ENCODE measurements around the gene TEX264.

Gene TEX264

DNA sequence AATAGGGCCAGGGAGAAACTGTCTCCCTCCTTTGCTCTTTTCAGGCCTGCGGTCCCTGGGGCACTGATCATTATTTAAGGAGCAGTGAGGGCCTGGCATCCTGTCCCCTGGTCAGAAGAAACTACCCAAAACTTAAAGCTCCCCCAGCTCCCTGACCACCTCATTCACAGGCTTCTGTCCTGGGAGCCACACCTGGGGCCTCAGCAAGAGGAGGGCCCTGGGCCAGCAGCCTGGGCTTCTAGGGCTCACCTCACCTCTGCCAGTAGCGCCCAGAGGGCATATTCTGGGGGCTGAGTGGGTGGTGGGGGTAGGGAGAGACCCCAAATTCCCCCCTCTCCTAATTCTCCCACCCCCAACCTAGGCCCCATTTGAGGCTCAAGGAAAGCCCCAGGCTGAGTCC is 31.1 kb downstream of the TEX264 start:
- no peak for DNase-seq

DNA sequence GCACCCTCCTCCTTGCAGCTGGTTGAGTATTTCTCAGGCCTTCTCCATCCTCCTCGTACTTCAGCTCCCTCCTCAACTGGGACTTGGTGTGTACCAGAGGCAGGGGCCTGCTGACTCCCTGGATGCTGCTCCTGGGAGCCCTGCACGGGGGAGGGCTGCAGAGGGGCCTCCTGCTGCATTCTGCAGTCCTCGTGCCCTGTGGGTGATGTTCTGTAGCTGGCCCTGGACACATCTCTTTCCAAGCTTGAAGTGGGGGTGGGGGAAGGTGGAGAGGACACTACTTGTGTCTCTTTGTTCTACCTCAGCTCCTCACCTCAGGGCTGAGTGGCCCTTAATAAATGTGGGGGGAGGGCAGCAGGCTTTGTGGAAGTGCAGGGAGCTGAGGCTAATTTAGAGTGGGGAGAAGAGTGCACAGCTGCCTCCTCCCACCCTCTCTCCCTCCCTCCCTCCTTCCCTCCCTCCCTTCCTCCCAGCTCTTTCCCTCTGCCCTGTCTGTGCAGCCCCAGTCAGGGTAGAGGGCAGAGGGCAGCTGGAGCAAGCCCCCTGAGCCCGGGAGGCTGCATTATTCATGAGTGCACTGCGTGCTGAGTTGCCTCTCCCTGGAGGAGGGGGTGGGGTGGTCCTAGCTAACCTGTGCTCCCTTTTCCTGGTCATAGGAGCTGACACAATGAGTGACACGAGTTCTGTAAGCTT is 32.2 kb downstream of the TEX264 start:
- DNase-seq = no peak

DNA sequence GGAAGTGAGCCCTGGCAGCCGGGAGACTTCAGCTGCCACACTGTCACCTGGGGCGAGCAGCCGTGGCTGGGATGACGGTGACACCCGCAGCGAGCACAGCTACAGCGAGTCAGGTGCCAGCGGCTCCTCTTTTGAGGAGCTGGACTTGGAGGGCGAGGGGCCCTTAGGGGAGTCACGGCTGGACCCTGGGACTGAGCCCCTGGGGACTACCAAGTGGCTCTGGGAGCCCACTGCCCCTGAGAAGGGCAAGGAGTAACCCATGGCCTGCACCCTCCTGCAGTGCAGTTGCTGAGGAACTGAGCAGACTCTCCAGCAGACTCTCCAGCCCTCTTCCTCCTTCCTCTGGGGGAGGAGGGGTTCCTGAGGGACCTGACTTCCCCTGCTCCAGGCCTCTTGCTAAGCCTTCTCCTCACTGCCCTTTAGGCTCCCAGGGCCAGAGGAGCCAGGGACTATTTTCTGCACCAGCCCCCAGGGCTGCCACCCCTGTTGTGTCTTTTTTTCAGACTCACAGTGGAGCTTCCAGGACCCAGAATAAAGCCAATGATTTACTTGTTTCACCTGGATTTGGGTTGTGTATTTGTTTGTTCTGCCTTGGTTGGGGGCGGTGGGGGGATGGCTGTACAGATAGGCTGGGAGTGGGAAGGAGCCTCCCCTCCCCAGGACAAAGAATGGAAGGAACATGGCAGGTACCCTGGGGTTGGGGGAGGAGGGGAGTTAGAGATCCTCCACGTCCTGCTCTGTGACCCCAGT is 32.9 kb downstream of the TEX264 start:
- DNase-seq = no peak

DNA sequence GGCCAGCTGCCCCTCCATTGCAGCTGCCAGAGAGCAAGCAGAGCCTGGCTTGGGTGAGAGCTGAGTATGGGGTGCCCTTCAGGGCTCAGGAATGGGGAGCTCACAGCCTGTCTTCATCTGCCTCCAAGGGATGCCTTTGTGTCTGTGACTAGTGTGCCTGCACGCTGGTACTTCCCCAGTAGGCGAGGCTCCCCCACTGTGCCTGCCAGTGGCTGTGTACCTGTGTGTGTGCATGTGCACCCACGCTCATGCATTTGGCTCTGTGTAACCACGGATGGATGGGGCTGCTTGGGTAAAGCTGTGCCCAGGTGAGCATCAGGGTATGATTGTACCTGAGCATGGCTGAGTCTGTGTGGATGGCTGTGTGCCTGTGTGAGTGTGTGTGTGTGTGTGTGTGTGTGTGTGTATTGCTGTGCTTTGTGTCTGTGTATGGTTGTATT is 33.5 kb downstream of the TEX264 start:
- DNase-seq = no peak

DNA sequence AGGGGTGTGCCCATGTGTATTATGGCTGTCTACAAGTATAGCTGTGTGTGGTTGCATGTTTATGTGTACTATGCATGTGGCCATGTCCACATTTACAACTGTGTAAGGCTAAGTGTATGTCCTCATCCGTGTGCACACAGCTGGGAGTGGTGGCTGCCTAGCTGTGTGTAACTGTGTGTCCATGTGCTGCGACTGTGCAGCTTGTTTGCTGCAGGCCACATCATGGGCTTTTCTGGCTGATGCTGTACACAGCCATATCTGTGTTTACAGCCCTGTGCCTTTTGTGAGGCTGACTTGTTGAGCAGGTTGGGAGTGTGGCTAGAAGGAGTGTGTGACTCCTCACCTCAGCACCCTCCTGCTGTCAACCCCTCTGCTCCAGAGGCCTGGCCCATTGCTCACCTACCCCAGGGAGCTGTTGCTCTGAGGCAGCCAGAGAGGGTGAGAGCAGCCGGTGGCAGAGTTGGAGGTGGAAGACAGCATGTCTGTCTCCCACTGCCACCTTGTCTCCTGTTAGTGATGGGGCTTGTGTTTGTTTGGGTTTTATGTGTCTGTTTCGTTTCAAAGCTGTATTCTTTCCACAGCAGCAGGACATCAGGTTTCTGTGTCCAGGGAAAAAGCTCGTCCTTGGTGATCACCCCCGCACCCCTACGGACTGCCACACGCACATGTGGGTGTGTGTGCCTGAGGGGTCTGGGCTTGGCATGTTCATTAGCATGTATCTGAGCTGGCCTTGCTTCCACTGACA is 34.4 kb downstream of the TEX264 start:
- no peak for DNase-seq

DNA sequence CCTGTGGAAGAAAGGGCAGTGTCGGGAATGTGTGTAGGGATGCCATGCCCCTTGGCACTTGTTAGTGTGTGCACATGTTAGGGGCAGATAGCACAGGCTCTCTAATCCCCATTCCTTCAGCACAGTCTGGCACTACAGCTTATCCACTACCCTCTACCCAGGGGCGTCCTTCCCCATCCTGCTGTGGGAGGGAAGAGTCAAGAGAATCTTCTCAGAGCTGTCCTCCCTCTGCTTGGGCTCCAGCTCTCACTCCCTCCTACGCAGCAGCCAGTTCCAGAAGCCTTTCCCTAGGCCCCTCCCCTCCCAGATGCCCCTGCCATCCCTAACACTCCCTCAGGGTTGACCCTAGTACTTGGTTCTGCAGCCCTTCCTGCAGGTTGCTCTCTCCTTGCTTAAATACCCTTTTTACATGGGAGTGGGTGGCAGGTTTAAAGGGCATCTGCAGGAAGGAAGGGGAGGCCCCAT is 35.0 kb downstream of the TEX264 start:
- DNase-seq = no peak

DNA sequence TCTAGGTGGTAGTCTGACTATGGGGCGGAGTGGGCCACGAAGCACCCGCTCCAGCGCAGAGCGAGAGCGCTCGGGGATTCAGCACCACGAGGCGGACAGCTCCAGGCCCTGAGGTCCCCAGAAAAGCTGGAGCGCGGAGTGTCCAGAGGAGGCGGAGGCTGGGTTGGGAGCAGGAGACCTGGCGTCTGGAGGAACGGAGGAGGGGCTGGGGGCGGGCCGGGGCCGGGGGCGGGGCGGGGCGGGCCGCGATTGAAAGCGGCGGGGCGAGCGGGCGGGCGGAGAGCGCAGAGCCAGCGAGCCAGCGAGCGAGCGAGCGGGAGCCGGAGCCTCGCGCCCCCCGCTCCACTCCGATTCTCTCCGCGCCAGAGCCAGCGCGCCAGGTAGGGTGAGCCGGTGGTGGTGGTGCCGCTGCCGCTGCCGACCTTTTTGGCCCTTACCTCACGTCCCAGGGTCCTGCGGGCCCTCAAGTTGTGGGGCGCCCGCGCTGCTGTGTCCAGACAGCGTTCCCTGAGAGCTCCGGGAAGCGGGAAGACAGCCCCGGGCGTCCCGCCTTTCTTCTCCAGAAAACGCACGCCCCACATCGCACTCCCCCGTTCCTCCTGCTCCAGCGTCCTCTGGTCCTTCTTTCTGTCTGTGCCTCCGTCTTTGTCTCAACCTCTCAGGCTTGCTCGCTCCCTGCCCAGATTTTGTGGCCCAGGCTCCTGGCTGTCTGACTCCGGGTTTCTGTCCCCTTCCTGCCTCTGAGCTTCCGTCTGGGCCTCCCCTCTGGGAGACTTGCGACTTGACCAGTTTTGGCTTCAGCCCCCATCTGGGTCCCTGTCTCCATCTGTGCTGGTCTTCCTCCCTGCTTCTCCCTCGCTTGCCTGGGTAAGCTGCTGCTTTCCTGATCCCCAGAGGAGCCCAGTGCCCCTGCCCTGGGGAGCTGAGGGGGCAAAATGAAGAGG is 36.0 kb downstream of the TEX264 start, which contains the start of gene GRM2:
GRM2 (plus strand) TSS at position 281 of the 944 bp plus-strand sequence. CDS start 1,916 bp downstream, outside the sequence.
- no peak for DNase-seq

DNA sequence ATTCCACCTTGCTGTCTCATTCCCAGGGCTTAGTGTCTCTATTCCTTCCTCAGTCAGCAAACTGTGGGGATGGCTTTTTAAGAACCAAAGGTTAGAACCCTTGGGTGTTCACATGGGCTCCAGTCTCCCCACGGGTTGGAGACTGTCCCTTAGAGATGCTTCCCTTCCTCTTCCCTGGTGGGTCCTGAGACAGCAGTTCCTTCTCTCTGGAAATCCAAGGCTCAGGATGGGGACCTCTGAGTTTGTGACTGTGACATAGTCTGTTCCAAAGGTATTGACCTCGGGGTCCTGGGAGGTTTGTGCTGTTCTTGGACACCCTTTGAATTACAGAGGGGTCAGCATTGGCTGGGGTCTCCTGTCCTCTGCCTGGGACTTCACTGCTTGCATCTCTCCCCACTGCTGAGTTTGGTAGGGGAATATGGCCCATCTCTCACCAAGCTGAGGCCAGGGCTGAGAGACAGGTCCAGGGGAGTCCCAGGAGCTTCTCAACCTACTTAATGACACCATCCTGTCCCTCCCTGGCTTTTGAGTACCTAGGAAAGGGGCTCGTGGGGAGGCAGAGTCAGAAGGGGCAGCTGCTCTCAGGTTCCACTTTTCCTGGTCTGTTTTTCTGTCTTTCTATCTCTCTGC is 37.3 kb downstream of the TEX264 start:
- DNase-seq = no peak

DNA sequence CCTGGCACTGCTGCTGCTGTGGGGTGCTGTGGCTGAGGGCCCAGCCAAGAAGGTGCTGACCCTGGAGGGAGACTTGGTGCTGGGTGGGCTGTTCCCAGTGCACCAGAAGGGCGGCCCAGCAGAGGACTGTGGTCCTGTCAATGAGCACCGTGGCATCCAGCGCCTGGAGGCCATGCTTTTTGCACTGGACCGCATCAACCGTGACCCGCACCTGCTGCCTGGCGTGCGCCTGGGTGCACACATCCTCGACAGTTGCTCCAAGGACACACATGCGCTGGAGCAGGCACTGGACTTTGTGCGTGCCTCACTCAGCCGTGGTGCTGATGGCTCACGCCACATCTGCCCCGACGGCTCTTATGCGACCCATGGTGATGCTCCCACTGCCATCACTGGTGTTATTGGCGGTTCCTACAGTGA is 38.0 kb downstream of the TEX264 start:
- DNase-seq = no peak

DNA sequence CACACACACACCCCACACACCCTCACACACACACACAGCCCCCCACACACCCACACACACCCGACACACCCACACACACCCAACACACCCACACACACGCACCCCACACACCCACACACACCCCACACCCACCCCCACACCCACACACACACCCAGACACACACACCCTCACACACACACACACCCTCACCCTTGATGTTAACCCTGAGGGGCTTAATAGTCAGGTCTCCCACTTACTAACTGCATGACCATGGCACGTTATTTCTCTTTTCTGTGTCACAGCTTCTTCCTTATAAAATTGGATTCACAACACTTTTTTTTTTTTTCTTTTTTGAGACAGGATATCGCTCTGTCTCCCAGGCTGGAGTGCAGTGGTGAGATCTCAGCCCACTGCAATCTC is 38.6 kb downstream of the TEX264 start:
- DNase-seq = no peak

DNA sequence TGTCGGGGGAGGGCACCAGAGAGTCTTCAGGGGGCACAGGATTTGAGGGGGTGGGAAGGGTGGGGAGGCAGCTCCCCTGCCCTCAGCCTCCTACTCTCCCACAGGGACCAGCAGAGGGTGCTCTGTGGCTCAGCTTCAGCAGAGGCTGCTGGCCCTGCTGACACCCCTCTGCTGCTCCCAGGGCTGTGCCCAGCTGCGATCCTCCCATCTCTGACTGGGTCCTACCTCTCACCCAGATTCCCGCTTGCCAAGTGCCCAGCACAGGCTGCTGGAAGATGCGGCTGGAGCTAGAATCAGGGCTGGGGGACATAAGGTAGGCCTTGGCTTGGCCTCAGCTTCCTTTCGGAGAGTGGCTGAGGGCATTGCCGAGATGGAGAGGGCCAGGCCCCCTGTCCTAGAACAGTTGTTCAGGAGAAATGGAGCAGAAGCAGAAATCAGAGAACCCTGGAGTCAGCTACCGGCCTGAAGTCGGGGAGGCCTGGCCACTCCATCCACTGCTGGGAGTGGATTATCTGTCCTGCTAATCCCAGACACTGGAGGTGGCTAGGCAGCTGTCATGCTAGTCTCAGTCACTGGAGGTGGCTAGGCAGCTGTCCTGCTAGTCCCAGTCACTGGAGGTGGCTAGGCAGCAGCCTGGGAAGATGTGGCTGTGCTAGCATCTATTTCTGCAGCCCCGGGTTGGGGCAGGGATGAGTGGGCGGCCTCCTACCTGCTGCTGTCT is 39.7 kb downstream of the TEX264 start:
- no peak for DNase-seq

DNA sequence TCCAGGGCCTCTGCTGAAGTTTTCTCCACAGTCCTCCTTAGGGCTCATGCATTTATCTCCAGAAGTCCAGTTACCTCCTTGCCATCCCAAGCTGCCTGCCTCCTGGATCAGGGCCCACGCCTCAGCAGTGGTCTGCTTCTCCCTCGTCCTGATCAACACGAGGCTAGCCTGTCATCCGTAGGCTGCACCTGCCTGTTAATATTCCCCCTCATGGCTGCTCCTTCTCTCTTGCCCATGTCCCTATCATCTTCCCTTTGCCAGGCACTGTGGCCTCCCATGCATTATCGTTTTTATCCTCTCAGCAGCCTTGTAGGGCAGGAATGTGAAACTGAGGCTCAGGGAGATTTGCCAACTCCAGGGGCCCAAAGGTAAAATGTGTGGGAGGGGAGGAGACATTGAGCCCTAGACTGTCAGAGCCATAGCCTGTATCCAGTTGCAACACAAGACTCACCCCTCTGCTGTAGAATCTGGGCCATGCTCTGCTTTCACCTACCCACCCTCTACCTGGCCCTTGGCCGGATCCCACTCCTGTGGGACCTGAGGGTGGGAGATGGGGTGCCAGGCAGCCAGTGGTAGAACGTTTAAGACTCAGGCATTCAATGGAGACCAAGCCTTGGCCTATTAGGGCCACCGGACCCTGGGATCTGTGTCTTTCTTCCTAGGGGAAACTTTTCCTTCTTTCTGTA is 40.4 kb downstream of the TEX264 start:
- no peak for DNase-seq

DNA sequence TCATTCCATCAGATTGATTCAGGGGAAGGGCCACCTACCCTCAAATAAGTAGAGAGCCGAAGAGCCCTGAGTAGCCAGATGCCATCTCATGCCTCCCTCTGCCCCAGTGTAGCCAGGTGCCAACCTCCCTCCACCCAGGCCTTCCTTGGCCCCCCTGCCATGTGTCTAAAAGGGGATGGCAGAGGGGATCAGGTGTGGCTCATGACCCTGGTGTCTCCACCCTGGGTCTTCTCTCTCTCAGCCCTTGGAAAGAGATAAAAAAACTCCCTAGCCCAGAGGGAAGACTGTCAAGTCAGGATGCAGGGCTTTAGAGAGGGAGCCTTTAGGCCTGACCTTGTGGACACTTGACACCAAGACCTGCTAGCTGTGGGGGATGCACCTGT is 41.0 kb downstream of the TEX264 start:
- no peak for DNase-seq

DNA sequence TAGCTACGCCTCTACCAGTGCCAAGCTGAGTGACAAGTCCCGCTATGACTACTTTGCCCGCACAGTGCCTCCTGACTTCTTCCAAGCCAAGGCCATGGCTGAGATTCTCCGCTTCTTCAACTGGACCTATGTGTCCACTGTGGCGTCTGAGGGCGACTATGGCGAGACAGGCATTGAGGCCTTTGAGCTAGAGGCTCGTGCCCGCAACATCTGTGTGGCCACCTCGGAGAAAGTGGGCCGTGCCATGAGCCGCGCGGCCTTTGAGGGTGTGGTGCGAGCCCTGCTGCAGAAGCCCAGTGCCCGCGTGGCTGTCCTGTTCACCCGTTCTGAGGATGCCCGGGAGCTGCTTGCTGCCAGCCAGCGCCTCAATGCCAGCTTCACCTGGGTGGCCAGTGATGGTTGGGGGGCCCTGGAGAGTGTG is 41.5 kb downstream of the TEX264 start:
- DNase-seq = no peak

DNA sequence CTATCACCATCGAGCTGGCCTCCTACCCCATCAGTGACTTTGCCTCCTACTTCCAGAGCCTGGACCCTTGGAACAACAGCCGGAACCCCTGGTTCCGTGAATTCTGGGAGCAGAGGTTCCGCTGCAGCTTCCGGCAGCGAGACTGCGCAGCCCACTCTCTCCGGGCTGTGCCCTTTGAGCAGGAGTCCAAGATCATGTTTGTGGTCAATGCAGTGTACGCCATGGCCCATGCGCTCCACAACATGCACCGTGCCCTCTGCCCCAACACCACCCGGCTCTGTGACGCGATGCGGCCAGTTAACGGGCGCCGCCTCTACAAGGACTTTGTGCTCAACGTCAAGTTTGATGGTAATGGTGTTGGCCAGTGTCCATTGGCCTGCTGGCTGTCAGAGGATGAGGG is 41.9 kb downstream of the TEX264 start:
- DNase-seq = no peak

DNA sequence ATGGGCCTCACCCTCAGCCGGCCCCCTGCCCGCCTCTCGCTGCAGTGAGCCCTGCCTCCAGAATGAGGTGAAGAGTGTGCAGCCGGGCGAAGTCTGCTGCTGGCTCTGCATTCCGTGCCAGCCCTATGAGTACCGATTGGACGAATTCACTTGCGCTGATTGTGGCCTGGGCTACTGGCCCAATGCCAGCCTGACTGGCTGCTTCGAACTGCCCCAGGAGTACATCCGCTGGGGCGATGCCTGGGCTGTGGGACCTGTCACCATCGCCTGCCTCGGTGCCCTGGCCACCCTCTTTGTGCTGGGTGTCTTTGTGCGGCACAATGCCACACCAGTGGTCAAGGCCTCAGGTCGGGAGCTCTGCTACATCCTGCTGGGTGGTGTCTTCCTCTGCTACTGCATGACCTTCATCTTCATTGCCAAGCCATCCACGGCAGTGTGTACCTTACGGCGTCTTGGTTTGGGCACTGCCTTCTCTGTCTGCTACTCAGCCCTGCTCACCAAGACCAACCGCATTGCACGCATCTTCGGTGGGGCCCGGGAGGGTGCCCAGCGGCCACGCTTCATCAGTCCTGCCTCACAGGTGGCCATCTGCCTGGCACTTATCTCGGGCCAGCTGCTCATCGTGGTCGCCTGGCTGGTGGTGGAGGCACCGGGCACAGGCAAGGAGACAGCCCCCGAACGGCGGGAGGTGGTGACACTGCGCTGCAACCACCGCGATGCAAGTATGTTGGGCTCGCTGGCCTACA is 44.4 kb downstream of the TEX264 start:
- DNase-seq = no peak

DNA sequence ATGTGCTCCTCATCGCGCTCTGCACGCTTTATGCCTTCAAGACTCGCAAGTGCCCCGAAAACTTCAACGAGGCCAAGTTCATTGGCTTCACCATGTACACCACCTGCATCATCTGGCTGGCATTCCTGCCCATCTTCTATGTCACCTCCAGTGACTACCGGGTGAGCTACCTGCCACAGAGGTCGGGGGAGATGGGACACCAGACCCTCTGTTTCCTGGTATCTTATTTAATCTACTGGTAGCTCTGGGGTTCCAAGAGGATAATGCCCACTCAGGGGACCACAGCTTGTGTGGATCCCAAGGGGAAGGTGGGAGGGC is 44.9 kb downstream of the TEX264 start:
- DNase-seq = no peak

DNA sequence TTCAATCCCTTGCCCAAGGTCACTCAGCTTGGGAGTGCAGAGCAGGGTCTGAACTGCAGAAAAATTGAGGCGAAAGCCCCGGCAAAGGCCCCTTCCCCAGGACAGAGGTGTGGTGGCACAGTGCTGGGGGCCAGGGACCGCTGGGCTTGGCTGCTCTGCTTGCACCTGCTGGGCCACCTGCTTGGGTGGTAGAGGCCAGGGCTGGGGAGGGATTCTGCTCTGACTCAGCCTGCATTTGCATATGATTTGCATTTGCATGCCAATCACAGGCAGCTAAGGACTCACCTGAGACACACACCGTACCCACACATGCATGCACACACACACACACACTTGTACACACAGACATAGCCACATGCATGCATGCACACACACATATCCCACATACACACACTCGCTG is 45.8 kb downstream of the TEX264 start:
- no peak for DNase-seq

DNA sequence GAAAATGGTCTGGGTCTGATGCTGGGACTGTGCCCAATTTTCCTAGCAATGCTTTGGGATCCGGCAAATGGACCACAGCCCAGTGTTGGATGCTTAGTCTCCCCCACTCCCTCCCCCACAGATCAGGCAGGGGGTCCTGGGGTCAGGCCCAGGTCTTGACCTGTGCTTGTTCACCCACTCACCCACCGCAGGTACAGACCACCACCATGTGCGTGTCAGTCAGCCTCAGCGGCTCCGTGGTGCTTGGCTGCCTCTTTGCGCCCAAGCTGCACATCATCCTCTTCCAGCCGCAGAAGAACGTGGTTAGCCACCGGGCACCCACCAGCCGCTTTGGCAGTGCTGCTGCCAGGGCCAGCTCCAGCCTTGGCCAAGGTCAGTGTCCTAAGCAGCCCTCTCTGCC is 46.4 kb downstream of the TEX264 start:
- DNase-seq = no peak

DNA sequence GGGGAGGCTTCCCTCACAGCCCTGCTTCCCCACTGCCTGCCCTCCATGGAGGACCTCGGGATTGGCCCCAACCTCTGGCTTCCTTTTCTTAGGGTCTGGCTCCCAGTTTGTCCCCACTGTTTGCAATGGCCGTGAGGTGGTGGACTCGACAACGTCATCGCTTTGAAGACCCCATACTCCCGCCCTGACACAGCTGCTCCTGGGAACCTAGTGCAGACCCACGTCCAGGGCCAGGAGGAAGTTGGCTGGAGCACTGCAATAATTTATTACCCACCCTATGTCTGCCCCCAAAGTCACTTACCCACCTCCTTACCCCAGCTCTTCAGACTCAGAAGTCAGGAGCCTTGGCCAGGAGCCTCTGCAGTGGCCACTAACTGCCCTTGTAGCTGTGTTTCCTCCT is 46.9 kb downstream of the TEX264 start:
- no peak for DNase-seq
